Activated CD4-positive, alpha-beta T cell treated with anti-CD3 and anti-CD28 coated beads for 1 hour (primary cell): Measurements from ENCODE around the gene ITM2B.
A peak's percentile ranks its signal among the peaks of the same experiment; 100 is the strongest.

Experiments
- DNase-seq: peaks from one replicate; pipeline ENCODE4 v3.0.0-alpha.2; 2020

ITM2B gene

GRCh38 chr13:48264058-48264457, 31.1 kb downstream of the ITM2B start:
- no peak for DNase-seq

GRCh38 chr13:48265217-48265815, 32.3 kb downstream of the ITM2B start:
- DNase-seq: no peak

GRCh38 chr13:48266150-48266549, 33.1 kb downstream of the ITM2B start:
- DNase-seq: no peak

GRCh38 chr13:48266701-48267639, 34.0 kb downstream of the ITM2B start:
- DNase-seq: no peak

- DNase-seq: no peak
Observed at GRCh38 chr13:48268019-48268418, 35.0 kb downstream of the ITM2B start.

GRCh38 chr13:48273346-48273745, 40.3 kb downstream of the ITM2B start:
- no peak for DNase-seq

- no peak for DNase-seq
Observed at GRCh38 chr13:48275507-48275906, 42.5 kb downstream of the ITM2B start.

GRCh38 chr13:48278806-48279205, 45.8 kb downstream of the ITM2B start:
- DNase-seq: no peak

- no peak for DNase-seq
Observed at GRCh38 chr13:48281556-48281955, 48.5 kb downstream of the ITM2B start.

- DNase-seq: no peak
Observed at GRCh38 chr13:48291730-48292129, 58.7 kb downstream of the ITM2B start.

GRCh38 chr13:48292650-48293049, 59.6 kb downstream of the ITM2B start:
- no peak for DNase-seq

GRCh38 chr13:48294653-48295052, 61.6 kb downstream of the ITM2B start:
- DNase-seq: no peak

GRCh38 chr13:48295271-48295670, 62.3 kb downstream of the ITM2B start:
- no peak for DNase-seq

- DNase-seq: no peak
Observed at GRCh38 chr13:48296528-48296927, 63.5 kb downstream of the ITM2B start.

- DNase-seq: no peak
Observed at GRCh38 chr13:48297131-48297786, 64.3 kb downstream of the ITM2B start.

- DNase-seq: no peak
Observed at GRCh38 chr13:48299591-48299990, 66.6 kb downstream of the ITM2B start.

- DNase-seq: no peak
Observed at GRCh38 chr13:48302871-48303358, 69.9 kb downstream of the ITM2B start.

GRCh38 chr13:48303359-48304142, 70.5 kb downstream of the ITM2B start, which contains the start of gene RB1:
Gene RB1 (plus strand): TSS chr13:48303751. CDS start chr13:48303913, 162 bp downstream.
- peak; percentile 82 for DNase-seq

GRCh38 chr13:48304143-48304876, 71.3 kb downstream of the ITM2B start:
- no peak for DNase-seq

GRCh38 chr13:48311223-48311622, 78.2 kb downstream of the ITM2B start:
- no peak for DNase-seq

- no peak for DNase-seq
Observed at GRCh38 chr13:48315969-48316650, 83.1 kb downstream of the ITM2B start.
